Ishikawa (cell line): ENCODE measurements around the gene PDP2.

Source experiments
- CEBPB ChIP-seq: IDR thresholded peaks from 2 replicates; pipeline ENCODE4 v1.6.1; 2012
- EGR1 ChIP-seq: IDR thresholded peaks from 2 replicates; pipeline ENCODE4 v1.6.1; 2012
- FOXM1 ChIP-seq: IDR thresholded peaks from 2 replicates; pipeline ENCODE4 v1.6.1; 2012; ENCODE audit warnings: low read depth, borderline replicate concordance
- MAX ChIP-seq: IDR thresholded peaks from 2 replicates; pipeline ENCODE4 v1.6.1; 2012
- NFIC ChIP-seq: IDR thresholded peaks from 2 replicates; pipeline ENCODE4 v1.6.1; 2012
- RAD21 ChIP-seq: IDR thresholded peaks from 2 replicates; pipeline ENCODE4 v1.6.1; 2012; ENCODE audit warnings: low read depth
- REST ChIP-seq: IDR thresholded peaks from 2 replicates; pipeline ENCODE4 v1.6.1; 2012; ENCODE audit warnings: low read depth, mild to moderate bottlenecking
- TCF12 ChIP-seq: IDR thresholded peaks from 2 replicates; pipeline ENCODE4 v1.6.1; 2012; ENCODE audit warnings: low read depth
- TEAD4 ChIP-seq: IDR thresholded peaks from 2 replicates; pipeline ENCODE4 v1.6.1; 2012
- USF1 ChIP-seq: IDR thresholded peaks from 2 replicates; pipeline ENCODE4 v1.6.1; 2012
- YY1 ChIP-seq: IDR thresholded peaks from 2 replicates; pipeline ENCODE4 v1.6.1; 2012; ENCODE audit warnings: low read depth

- no peak for TF ChIP-seq RAD21
- no peak for TF ChIP-seq REST
- TF ChIP-seq EGR1: no peak
- no peak for TF ChIP-seq FOXM1
- TF ChIP-seq YY1: no peak
- no peak for TF ChIP-seq NFIC
- peak; percentile 41; the same call in 1 of the 2 replicates for TF ChIP-seq CEBPB
- no peak for TF ChIP-seq TEAD4
- no peak for TF ChIP-seq MAX
- TF ChIP-seq TCF12: no peak
- TF ChIP-seq USF1: no peak
These were observed 7.8 kb upstream of the PDP2 start for GRCh38 chr16:66872559-66872942.
